Activated CD4-positive, CD25-positive, alpha-beta regulatory T cell treated with anti-CD3 and anti-CD28 coated beads, Interleukin-2, amount 50 U/mL, for 72 hours (primary cell): ENCODE results near the gene ZBTB8B.
"Not testable (repeated sequence)": the region's sequence is repeated elsewhere in the genome, so short reads cannot be mapped to it uniquely, and the experiment has no call there.

Experiments
- DNase-seq: peaks from one replicate; pipeline ENCODE4 v3.0.0; 2021

Gene ZBTB8B

DNA sequence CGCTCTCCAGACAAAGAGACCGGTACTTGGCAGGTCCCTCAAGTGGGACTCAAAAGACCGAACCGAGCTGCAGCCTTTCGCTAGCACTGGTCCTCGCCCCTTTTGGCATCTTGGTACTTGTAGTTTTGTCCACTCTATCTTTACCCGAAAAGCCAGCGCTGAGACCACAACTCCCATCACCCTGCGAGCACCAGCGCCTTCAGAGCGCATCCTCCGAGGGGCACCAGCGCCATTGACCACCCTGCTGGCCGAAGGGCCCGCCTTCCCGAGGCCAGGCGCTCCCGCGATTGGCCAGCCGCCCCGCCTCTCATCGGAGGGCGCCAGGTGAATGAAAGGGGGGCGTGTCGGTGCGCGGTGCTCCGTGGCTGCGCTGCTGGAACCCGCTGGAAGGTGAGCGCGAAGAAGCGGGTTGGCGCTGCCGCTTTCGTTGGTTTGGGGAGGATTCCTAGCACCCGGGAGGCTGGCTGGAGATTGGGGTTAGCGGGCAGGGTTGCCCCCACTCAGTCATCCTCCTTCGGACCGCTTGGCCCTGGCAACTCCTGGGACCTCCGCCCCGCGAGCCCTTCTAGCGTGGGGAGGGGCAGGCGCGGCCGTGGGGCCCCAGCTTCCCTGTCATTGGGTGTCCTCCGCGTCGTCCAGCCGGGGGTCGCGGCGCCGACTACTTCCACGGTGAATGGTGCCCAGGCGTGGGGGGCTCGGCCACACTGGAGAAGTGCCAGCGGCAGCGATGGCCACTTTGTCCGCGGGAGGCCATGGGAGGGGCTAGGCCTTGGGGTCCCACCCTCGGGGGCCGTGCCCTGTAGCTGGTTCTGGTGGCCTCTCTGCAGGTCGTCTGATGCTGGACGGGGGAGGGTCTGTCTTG, at the start of gene ZBTB8B:
ZBTB8B (plus strand) TSS at position 357 of the 862 bp plus-strand sequence. CDS start 5,553 bp downstream, outside the sequence.
- DNase-seq, result peak; percentile 39

DNA sequence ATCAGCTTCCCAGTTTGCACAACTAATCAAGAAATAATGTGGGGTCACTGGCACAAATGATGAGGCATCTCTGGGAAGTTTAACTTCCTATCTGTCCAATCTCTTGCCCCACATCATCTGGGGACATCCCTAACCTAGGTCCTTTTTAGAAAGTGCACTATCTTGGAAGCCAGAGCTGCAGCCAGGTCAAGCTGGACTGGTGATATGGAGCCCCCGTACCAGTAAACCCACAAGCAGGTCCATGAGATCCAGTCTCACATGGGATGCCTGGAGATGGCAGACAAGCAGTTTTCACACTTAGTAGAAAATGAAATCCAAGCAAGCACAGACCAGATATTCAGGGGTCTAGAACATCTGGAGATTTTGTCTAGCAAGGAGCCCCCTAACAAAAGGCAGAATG, 43.1 kb upstream of the ZBTB8B start:
- no peak for DNase-seq

DNA sequence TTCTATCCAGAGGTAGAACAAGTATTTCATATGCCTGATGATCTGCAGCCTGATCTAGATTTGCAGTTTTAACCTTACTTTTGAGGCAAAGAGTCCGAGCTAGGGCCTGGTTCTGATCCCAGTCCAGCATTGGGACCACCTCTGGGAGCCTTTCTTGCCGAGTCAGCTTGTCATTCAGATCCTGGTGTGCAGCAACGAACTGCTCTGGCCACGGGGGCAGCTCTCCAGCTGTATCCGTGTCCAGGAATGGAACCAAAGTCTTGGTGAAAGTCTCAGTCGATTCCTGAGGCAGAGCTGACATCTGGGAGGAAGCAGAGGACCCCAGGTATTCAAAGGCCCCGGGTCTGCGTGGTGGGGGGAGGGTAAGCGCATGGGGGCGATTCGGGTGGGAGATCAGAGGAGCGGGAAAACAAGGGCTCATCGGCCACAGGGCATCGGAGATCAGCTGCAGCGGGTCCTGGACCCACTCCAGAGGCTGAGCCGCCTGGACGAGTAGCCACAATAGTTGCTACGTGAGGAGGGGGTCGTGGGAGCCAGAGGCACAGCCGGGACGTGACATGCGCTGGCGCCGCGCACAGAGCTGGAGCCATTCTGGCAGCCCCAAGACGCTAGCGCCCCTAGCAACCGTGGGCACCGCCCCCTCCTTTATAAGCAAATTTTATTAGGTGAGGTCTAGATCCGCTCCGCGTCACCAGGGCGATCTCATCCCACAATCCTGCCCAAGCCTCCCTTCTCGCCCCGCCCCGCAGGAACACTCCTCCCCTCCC, 38.2 kb upstream of the ZBTB8B start:
- no peak for DNase-seq

DNA sequence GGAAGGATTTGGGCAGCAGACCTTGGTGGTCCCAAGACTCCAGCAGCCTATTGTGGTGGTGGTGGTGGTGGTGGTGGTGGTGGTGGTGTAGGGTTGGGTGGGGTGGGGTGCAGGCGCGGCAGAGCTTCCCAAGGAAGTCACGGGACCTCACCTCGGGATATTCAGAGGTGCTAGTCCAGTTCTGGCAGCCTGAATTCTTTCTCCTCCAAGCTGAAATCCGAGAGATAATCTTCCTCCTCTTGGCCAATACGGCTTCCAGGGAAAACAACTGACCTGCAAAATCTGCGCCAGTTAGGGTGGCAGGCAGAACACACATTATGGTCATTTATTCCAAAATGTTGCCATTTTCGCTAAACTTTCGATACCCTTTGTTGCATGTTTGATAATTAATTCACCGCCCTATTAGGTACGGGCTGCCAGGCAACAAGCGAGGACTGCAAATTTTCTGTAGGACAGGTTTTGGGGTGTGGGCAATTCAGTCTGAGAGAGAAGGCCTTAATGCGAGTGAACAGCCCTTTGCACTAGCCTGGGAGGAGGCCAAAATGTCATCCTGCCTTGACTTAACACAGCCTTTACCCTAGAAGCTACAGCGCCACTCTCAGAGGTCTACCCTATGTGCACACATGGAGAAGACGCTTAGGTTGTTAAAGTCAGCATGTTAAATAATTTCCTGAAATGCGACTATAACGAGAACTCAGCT, 37.5 kb upstream of the ZBTB8B start:
- no peak for DNase-seq

DNA sequence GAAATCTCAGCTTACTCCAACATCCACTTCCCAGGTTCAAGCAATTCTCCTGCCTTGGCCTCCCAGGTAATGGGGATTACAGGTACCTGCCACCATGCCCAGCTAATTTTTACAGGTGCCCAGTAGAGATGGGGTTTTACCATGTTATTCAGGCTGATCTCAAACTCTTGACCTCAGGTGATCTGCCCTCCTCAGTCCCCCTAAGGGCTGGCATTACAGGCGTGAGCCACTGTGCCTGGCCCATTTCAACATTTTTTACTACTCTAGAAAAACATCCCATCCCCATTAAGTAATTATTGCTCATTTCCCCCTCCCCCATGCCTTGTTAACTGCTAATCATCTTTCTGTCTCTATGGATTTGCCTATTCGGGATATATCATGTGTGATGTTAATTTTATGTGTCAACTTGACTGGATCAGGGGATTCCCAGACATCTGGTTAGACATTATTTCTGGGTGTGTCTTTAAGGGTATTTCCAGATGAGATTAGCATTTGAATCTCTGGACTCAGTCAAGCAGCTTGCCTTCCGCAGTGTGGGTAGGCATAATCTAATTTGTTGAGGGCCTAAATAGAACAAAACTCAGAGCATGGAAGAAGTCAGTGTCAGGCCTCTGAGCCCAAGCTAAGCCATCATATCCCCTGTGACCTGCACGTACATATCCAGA, 33.0 kb upstream of the ZBTB8B start:
- no peak for DNase-seq

DNA sequence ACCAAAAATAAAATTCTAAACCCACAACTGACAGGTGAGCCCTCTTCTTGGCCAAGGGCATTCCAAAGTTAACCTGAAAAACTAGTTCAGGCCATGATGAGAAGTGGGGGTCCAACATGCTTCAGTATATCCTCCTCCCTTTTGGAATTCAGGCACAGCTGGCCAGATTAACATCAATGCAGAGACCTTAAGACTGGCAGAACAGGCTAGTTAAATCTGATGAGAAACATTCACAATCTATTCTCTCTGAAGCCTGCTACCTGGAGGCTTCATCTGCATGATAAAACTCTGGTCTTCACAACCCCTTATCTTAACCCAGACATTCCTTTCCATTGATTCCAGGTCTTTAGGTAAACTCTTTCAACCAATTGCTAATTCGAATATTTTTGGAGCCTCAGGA, 26.7 kb upstream of the ZBTB8B start:
- no peak for DNase-seq

DNA sequence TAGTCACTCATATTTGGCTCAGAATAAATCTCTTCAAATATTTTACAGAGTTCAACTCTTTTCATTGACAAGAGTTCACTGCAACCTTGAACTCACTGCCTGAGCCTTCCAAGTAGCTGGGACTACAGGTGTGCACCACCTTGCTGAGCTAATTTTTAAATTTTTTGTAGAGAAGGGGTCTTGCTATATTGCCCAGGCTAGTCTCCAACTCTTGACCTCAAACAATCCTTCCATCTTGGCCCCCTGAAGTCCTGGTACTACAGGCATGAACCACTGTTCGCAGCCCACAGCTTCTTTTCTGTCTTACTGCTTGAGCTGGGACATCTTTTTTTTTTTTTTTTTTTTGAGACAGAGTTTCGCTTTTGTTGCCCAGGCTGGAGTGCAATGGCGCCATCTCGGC, 26.1 kb upstream of the ZBTB8B start:
- not testable (repeated sequence) for DNase-seq

DNA sequence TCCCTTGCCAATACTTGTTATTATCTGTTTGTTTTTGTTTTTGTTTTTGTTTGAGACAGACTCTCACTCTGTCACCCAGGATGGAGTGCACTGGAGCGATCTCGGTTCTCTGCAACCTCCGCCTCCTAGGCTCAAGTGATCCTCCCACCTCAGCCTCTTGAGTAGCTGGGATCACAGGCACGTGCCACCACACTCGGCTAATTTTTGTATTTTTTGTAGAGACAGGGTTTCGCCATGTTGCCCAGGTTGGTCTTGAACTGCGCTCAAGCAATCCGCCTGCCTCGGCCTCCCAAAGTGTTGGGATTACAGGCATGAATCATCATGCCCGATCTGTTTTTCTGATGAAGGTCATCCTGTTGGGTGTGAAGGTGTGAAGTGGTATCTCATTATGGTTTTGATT, 23.4 kb upstream of the ZBTB8B start:
- not testable (repeated sequence) for DNase-seq

DNA sequence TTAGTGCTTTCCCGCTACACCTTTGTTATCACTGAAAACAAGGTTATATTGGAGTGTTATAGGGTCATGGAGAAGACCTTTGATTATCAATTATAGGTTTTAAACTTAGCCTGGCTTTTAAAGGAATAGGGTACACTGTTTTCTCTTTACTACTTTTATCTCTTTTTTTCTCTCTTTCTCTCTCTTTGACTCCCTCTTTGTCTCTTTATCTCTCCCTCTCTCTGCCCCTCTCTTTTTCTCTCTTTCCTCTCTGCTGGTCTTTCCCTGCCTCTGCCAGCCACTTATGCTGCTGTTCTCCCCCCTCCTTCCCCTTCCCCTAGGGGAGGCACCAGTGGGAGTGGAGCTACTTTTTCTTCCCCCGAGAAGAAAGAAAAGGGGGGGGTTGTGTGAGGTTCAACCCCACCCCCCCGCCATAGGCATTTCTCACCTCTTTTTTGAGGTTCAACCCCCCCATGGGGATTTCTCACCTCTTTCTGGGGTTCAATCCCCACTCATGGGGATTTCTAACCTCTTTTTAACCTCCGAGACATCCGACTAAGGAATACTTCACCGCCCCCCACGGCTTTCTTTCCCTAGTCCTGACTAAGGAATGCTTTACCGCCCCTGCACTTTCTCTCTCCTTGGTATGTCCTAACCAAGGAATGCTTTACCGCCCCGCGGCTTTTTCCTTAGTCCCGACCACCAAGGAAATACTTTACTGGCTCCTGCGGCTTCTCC, 17.2 kb upstream of the ZBTB8B start:
- DNase-seq, result no peak

DNA sequence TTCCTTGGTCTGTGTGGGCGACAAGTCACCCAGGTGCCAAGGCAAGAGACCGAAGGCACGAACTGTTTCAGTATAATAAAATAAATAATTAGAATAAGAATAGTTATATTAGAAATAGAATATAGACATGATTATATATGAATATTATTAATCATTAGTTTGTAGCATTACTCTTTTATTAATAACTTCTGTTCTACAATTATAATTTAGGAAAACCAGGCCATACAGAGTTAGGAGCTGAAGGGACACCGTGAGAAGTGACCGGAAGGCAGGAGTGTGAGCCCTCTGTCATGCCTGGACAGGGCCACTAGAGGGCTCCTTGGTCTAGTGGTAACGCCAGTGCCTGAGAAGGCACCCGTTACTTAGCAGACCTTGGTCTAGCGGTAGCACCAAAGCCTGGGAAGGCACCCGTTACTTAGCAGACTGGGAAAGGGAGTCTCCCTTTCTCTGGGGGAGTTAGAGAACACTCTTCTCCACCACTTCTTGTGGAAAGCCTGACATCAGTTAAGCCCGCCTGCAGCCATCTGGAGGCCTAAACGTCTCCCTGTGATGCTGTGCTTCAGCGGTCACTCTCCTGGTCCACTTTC, 16.6 kb upstream of the ZBTB8B start:
- DNase-seq, result peak; percentile 50

DNA sequence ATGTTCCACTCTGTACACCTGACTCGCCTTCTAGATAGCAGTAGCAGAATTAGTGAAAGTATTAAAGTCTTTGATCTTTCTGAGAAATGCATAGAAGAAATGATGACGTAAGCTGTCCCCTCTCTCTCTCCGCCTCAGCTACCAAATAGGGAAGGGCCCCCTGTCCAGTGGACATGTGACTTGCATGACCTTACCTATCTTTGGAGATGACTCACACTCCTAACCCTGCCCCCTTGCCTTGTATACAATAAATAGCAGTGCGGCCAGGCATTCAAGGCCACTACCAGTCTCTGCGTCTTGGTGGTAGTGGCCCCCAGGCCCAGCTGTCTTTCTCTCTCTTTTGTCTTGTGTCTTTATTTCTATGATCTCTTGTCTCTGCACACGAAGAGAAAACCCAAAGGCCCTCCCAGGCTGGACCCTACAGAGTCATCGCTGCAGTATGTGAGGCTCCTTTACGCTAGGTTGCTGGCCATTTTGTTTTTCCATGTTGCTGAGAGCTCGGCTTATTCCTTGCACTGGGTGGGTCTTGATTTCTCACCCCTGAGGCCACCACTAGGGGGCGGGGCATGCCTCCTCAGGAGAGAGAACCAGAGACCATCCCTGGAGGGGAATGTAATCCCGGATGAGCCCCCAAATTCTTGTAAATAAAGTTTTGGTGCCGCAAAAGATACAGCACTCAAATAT, 16.0 kb upstream of the ZBTB8B start:
- DNase-seq, result no peak

DNA sequence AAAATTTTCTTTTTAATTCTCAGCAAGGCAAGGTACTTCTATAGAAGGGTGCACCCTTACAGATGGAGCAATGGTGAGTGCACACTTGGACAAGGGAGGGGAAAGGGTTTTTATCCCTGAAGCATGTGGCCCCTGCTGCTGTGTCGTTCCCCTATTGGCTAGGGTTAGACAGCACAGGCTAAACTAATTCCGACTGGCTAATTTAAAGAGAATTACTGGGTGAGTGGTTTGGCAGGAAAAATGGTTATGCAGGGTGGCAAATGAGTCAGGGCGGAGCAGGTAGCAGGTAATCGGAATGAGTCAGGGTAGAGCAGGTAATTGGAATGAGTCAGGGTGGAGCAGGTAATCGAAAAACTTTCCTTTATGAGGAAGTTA, 15.4 kb upstream of the ZBTB8B start:
- DNase-seq, result not testable (repeated sequence)

DNA sequence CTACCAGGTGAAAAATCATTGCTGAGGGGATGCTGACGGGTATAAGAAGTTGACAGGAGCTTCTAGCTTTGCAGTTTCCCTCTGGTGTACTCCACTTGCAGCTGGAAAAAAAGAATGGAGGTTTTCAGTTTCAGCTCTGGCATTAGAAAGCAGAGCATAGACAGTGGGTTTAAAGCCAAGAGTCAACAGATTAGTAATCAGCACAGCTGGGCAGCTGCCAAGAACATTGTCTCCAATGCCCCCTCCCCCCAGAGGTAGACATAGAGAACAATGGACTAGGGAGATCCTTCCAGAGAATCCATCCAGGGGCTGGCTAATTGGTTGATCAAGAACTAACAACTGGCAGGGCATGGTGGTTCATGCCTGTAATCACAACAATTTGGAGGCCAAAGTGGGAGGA, 10.1 kb upstream of the ZBTB8B start:
- no peak for DNase-seq

DNA sequence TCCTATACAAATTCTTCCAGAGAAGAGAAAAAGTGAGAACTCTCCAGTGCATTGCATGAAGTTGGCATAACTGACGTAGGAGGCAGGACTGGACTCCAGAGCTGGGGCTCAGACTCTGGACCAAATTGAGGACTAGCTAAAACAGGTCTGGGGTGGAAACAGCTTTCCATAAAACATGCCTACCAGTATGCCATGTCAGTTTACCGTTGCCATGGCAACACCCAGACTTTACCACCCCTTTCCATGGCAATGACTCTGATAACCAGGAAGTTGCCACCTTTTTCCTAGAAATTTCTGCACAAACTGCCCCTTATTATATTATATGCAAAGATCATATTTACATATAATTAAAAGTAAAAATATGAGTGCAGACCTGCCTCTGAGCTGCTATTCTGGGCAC, 8.9 kb upstream of the ZBTB8B start:
- DNase-seq, result no peak

DNA sequence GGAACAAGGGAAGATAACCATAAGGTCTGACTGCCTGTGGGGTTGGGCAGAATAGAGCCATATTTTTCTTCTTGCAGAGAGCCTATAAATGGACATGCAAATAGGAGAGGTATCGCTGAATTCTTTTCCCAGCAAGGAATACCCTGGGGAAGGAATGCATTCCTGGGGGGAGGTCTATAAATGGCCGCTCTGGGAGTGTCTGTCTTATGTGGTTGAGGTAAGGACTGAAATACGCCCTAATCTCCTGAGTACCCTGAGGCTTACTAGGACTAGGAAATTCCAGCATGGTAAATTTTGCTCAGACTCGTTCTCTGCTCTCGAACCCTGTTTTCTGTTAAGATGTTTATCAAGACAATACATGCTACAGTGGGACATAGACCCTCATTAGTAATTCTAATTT, 6.1 kb upstream of the ZBTB8B start:
- DNase-seq, result not testable (repeated sequence)

DNA sequence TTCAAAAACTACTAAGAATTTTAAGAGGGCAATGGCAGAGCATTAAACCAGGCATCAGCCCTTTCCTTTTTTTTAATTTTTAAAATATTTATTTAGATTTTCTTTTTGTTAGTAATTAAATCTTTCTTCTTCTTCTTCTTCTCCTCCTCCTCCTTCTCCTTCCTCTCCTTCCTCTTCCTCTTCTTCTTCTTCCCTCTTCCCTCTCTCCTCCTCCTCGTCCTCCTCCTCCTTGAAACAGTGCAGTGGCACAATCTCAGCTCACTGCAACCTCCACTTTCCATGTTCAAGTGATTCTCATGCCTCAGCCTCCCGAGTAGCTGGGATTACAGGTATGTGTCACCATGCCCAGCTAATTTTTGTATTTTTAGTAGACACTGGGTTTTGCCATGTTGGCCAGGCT, 1.9 kb upstream of the ZBTB8B start:
- not testable (repeated sequence) for DNase-seq

DNA sequence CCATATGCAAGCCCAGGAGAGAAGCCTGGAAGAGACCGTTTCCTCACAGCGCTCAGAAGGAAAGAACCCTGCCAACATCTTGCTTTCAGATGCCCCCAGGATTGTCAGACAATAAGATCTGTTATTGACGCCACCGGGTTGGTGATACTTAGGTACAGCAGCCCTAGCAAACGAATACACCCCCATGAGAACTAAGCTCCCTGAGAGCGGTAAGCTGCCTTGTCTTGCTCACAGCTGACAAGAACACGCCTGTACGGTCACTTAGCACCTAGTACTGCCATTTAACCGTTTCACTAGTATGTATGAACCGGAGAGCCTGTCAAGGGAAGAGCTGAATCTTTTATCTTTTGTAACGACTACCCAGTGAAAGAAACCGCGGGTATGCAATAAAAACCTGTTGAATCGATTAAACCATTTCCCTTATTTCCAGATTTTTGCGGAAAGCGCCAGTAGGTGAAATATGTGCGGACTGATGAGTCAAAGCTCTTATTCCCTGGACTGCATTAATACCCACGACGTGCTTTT, 619 bp upstream of the ZBTB8B start:
- DNase-seq, result no peak

DNA sequence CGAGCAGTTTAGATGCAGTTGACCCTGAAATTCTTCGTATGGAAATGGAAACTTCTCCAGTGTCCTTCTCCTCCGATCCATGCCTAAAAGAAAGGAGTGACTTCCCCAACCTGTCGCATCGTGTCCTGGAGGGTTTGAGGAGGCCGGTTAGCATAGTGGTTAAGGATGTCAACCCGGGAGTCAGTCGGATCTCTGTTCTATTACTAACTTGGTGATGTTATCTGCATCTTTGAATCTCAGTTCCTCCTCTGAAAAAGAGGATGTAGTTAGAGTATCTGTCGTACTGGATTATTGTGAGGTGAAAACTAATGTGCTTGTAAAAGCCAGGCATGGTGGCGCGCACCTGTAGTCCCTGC, 684 bp downstream of the ZBTB8B start:
- no peak for DNase-seq

DNA sequence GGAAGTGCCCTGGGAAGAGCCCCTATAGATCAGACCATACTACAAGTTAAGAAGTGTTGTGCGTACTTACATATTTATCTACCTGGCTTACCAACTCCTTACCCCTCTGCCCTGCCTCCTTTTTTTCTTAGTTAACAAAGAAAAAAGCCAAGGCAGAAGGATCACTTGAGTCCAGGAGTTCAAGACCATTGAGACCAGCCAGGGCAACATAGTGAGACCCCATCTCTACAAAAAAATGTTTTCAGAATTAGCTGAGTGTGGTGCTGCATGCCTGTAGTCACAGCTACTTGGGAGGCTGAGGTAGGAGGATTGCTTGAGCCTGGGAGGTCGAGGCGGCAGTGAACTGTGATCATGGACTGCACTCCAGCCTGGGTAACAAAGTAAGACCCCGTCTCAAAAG, 1.9 kb downstream of the ZBTB8B start:
- DNase-seq, result no peak

DNA sequence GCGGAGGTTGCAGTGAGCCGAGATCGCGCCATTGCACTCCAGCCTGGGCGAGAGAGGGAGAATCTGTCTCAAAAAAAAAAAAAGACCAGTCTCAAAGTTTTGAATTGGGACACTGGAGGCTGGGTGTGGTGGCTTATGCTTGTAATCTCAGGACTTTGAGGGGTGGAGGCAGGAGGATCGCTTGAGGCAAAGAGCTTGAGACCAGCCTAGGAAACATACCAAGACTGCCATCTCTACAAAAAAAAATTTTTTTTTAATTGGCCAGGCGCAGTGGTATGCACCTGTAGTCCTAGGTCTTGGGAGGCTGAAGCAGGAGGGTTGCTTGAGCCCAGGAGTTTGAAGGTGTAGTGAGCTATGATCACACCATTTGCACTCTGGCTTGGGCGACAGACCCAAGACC, 3.9 kb downstream of the ZBTB8B start:
- no peak for DNase-seq

DNA sequence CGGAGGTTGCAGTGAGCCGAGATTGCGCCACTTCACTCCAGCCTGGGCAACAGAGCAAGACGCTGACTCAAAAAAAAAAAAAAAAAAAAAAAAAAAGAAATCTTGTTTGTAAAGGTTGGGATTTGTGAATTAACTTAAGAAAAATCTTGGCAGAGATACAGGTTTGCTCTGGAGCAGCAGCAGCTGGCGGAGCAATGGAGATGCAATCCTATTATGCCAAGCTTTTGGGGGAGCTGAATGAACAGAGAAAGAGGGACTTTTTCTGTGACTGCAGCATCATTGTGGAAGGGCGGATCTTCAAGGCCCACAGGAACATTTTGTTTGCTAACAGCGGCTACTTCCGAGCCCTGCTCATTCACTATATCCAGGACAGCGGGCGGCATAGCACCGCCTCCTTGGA, 5.6 kb downstream of the ZBTB8B start:
- DNase-seq, result no peak
